Measurements from ENCODE around the gene SLC35F4. TPM values are rescaled to one million over a fixed set of nuclear protein-coding genes. Genes with fewer than 3 reads are reported as not detected.

Gene SLC35F4
- total RNA-seq, 1 donor from 2014 or later: not detected

DNA sequence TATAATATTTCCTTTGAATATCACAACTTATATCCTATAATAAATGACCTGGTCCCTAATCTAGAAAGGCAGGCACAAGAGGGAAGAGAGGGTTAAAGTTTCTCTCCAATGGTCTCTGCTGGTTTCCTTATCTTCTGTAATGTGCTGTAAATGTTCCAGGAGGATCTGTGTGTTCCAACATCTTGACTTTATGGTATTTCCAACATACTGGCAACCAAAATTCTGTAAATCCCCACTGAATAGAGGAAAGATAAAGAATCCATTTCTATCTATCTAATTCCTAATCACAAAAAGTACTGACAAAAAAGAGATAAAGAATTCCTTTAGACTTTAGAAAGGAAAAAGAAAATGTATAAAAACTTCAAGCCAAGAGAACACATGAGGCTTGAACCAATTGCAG is 225.9 kb downstream of the SLC35F4 start:
- no peak for TF ChIP-seq CTCF (IDR thresholded peaks at IDR 0.05; ENCODE audit: partially characterized antibody, unreplicated experiment)
- Mint-ChIP-seq H3K27ac (ENCODE audit: unreplicated experiment) (no peak overlapping the region), H3K4me3 (ENCODE audit: unreplicated experiment) (no peak overlapping the region), H3K9me3 (ENCODE audit: unreplicated experiment) (no peaks in the 10 kb centered on the region), H3K36me3 (ENCODE audit: unreplicated experiment) (no peaks in the 10 kb centered on the region), H3K4me1 (ENCODE audit: low read depth, unreplicated experiment) (no peaks in the 10 kb centered on the region), H3K27me3 (ENCODE audit: unreplicated experiment) (no peaks in the 10 kb centered on the region)
- no peak for DNase-seq

DNA sequence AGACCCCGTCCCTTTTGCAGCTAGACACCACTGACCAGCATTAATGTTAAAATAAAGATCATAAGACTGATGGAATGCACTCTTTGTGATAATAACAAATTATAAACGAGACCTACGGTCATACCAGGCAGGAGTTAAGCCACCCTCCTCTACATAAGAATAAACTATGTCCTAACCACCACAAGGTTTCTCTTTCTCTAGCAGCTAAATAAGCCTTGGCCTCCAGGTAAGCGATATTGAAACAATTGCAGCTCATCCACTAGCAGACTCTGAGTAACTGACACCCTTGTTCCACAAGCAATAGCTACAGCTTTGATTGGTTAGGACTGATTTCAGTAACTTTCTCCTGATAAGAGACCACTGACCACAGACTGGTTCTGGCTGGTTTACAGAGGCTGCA is 228.0 kb downstream of the SLC35F4 start:
- DNase-seq: no peak
- no peaks in the 10 kb centered on the region for H3K9me3 Mint-ChIP-seq (ENCODE audit: unreplicated experiment)
- no peaks in the 10 kb centered on the region for H3K27me3 Mint-ChIP-seq (ENCODE audit: unreplicated experiment)
- H3K27ac Mint-ChIP-seq (ENCODE audit: unreplicated experiment): no peak overlapping the region
- H3K4me3 Mint-ChIP-seq (ENCODE audit: unreplicated experiment): no peak overlapping the region
- TF ChIP-seq CTCF (IDR thresholded peaks at IDR 0.05; ENCODE audit: partially characterized antibody, unreplicated experiment): no peak
- H3K4me1 Mint-ChIP-seq (ENCODE audit: low read depth, unreplicated experiment): no peaks in the 10 kb centered on the region
- no peaks in the 10 kb centered on the region for H3K36me3 Mint-ChIP-seq (ENCODE audit: unreplicated experiment)

DNA sequence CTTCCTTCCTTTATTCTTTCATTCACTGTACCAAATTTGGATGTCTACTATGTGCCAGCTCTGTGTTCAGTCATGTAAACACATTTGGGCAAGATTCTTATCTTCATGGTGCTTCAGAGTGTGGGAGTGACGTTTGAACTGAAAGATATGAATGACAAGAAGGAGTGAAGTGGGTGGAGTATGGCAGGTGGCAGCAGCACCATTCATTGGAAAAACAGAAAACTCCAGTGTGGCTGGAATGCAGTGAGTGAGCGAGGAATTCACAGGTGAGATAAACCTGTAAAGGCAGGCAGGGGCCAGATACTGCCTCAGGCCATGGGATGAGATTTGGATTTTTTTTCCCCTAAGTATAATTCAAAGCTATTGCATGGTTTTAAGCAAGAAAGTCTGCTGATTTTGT is 231.6 kb downstream of the SLC35F4 start:
- no peak for DNase-seq
- H3K4me3 Mint-ChIP-seq (ENCODE audit: unreplicated experiment): no peak overlapping the region
- no peaks in the 10 kb centered on the region for H3K4me1 Mint-ChIP-seq (ENCODE audit: low read depth, unreplicated experiment)

DNA sequence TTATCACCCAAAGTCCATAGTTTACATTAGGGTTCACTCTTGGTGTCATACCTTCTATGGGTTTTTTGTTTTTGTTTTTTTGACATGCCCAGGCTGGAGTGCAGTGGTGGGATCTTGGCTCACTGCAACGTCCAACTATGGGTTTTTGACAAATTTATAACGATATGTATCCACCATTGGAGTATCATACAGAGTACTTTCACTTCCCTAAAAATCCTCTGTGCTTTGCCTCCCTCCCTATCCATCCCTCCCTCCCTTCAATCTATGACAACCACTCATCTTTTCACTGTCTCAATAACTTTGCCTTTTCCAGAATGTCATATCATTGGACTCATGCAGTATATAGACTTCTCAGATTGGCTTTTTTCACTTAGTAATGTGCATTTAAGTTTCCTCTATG is 233.2 kb downstream of the SLC35F4 start:
- no peaks in the 10 kb centered on the region for H3K9me3 Mint-ChIP-seq (ENCODE audit: unreplicated experiment)
- no peak for TF ChIP-seq CTCF (IDR thresholded peaks at IDR 0.05; ENCODE audit: partially characterized antibody, unreplicated experiment)
- no peaks in the 10 kb centered on the region for H3K36me3 Mint-ChIP-seq (ENCODE audit: unreplicated experiment)
- H3K4me1 Mint-ChIP-seq (ENCODE audit: low read depth, unreplicated experiment): no peaks in the 10 kb centered on the region
- H3K4me3 Mint-ChIP-seq (ENCODE audit: unreplicated experiment): no peak overlapping the region
- H3K27ac Mint-ChIP-seq (ENCODE audit: unreplicated experiment): no peak overlapping the region
- DNase-seq: no peak
- no peaks in the 10 kb centered on the region for H3K27me3 Mint-ChIP-seq (ENCODE audit: unreplicated experiment)

More for the DNA sequence above, 231.6 kb downstream of the SLC35F4 start:
- no peak for TF ChIP-seq CTCF (IDR thresholded peaks at IDR 0.05; ENCODE audit: partially characterized antibody, unreplicated experiment)
- Mint-ChIP-seq H3K9me3 (ENCODE audit: unreplicated experiment) (no peaks in the 10 kb centered on the region), H3K27me3 (ENCODE audit: unreplicated experiment) (no peaks in the 10 kb centered on the region), H3K36me3 (ENCODE audit: unreplicated experiment) (no peaks in the 10 kb centered on the region), H3K27ac (ENCODE audit: unreplicated experiment) (no peak overlapping the region)

- Mint-ChIP-seq H3K9me3 (ENCODE audit: unreplicated experiment) (peaks cover 7% of the 10 kb centered on the region), H3K4me3 (ENCODE audit: unreplicated experiment) (no peak overlapping the region), H3K27ac (ENCODE audit: unreplicated experiment) (no peak overlapping the region), H3K36me3 (ENCODE audit: unreplicated experiment) (peaks cover 8% of the 10 kb centered on the region), H3K4me1 (ENCODE audit: low read depth, unreplicated experiment) (peaks cover 37% of the 10 kb centered on the region), H3K27me3 (ENCODE audit: unreplicated experiment) (peaks cover 6% of the 10 kb centered on the region)
- no peak for DNase-seq
- TF ChIP-seq CTCF (IDR thresholded peaks at IDR 0.05; ENCODE audit: partially characterized antibody, unreplicated experiment): no peak
These were observed 248.4 kb downstream of the SLC35F4 start for GRCh38 chr14:57617510-57617909.
